Mucosa of descending colon (tissue), 3 donors: ENCODE measurements around the gene CATSPERB. TPM values are rescaled to one million over a fixed set of nuclear protein-coding genes. Genes with fewer than 3 reads are reported as not detected.
"Not testable (repeated sequence)": the region's sequence is repeated elsewhere in the genome, so short reads cannot be mapped to it uniquely, and the experiment has no call there.

ENCODE experiments used
- ATAC-seq: fragments of 200-7000 bp; cut with Tn5 transposase; one replicate; pipeline ENCODE4 v1.9.1; 2020; ENCODE audit warnings: mild to moderate bottlenecking, moderate library complexity
- DNase-seq, 3 donors: peaks; one replicate each; pipeline ENCODE4 v3.0.0-alpha.2; 2020
- H3K36me3 ChIP-seq: fragments of 200-600 bp; one replicate; pipeline ENCODE4 v1.8.0; 2021; ENCODE audit warnings: low read depth, mild to moderate bottlenecking
- H3K4me1 ChIP-seq: fragments of 200-600 bp; one replicate; pipeline ENCODE4 v1.8.0; 2021; ENCODE audit warnings: low read depth, mild to moderate bottlenecking
- H3K4me3 ChIP-seq: fragments of 200-600 bp; one replicate; pipeline ENCODE4 v1.8.0; 2021; ENCODE audit warnings: mild to moderate bottlenecking
- H3K9me3 ChIP-seq: fragments of 200-600 bp; one replicate; pipeline ENCODE4 v1.8.0; 2021; ENCODE audit warnings: mild to moderate bottlenecking
- intact Hi-C, 2 donors: fragments of 100-400 bp; cut with DNase I in 1 of 2; cut with micrococcal nuclease in 1 of 2; formaldehyde crosslinking; loops; one replicate each; pipeline versions ENCODE4 v1.11.0 to v1.11.1; 2022; cut with DNase I, micrococcal nuclease
- total RNA-seq, 3 donors: library from RNA; stranded (reverse); fragmentation: NEBNext Ultra II Directional in 2 of 3; extraction: Animal tissue kit (Norgen Biotek cat#: 25700) in 2 of 3; gene quantifications; one replicate each; pipeline versions ENCODE4 v1.2.1 to v1.2.4, GENCODE V29; 2021 to 2023
- TF ChIP-seq, protein P1 (sequence below): fragments of 200-600 bp; IDR thresholded peaks from one replicate; pipeline ENCODE4 v1.8.0; 2022; ENCODE audit warnings: antibody characterized with exemption, mild to moderate bottlenecking
- donor health status: DM: no; HTN: no; CAD: no; lungs with moderate emphysema.
- donor health status: DM: no; HTN: no; CAD: no.
- donor health status: DM: no; HTN: yes; CAD: no.

The CATSPERB gene
- total RNA-seq, 3 donors from 2014 or later: 3.5 to 7.0 (median 4.1) TPM

- TF ChIP-seq, protein P1, sequence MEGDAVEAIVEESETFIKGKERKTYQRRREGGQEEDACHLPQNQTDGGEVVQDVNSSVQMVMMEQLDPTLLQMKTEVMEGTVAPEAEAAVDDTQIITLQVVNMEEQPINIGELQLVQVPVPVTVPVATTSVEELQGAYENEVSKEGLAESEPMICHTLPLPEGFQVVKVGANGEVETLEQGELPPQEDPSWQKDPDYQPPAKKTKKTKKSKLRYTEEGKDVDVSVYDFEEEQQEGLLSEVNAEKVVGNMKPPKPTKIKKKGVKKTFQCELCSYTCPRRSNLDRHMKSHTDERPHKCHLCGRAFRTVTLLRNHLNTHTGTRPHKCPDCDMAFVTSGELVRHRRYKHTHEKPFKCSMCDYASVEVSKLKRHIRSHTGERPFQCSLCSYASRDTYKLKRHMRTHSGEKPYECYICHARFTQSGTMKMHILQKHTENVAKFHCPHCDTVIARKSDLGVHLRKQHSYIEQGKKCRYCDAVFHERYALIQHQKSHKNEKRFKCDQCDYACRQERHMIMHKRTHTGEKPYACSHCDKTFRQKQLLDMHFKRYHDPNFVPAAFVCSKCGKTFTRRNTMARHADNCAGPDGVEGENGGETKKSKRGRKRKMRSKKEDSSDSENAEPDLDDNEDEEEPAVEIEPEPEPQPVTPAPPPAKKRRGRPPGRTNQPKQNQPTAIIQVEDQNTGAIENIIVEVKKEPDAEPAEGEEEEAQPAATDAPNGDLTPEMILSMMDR: no peak
- DNase-seq (no peak), ATAC-seq (no peak)
- intact Hi-C loops: no loop called here
- Histone ChIP-seq H3K36me3 (no peaks in the 10 kb centered on the region), H3K9me3 (no peaks in the 10 kb centered on the region), H3K4me3 (no peak overlapping the region), H3K4me1 (no peaks in the 10 kb centered on the region)
These were observed 124.4 kb downstream of the CATSPERB start for GRCh38 chr14:91607322-91608047.

- DNase-seq: no peak
- Histone ChIP-seq H3K4me3 (no peak overlapping the region), H3K4me1 (no peaks in the 10 kb centered on the region), H3K36me3 (no peaks in the 10 kb centered on the region), H3K9me3 (no peaks in the 10 kb centered on the region)
- no peak for ATAC-seq
- intact Hi-C loops: no loop called here
- TF ChIP-seq, protein P1: no peak
These were observed 125.0 kb downstream of the CATSPERB start for GRCh38 chr14:91606851-91607250.

DNA sequence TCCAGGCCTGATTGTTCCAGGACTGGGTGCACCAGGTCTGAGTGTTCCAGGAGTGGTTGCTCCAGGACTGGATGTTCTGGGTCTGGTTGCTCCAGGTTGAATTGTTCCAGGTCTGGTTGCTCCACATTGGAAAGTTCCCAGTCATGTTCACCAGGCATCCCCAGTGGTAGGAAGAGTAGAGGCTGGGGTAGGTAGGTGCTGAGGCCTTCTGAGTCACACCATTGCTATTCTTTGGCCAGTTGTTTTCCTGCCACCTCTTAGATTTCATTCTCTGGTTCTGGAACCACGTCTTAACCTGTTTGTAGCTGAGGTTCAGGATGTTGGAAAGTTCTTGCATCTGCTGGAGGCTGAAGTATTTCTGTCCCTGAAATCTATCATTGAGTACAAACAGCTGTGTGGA is 127.3 kb downstream of the CATSPERB start:
- H3K4me3 ChIP-seq, H3K9me3 ChIP-seq, ATAC-seq, H3K4me1 ChIP-seq, intact Hi-C loops, DNase-seq, H3K36me3 ChIP-seq: not testable (repeated sequence)

GRCh38 chr14:91599994-91600393 is 131.9 kb downstream of the CATSPERB start:
- TF ChIP-seq, protein P1: no peak
- intact Hi-C loops: no loop called here
- ATAC-seq: no peak
- no peak overlapping the region for H3K4me3 ChIP-seq
- H3K36me3 ChIP-seq: no peaks in the 10 kb centered on the region
- H3K9me3 ChIP-seq: peaks cover 8% of the 10 kb centered on the region
- no peaks in the 10 kb centered on the region for H3K4me1 ChIP-seq
- DNase-seq: no peak

DNA sequence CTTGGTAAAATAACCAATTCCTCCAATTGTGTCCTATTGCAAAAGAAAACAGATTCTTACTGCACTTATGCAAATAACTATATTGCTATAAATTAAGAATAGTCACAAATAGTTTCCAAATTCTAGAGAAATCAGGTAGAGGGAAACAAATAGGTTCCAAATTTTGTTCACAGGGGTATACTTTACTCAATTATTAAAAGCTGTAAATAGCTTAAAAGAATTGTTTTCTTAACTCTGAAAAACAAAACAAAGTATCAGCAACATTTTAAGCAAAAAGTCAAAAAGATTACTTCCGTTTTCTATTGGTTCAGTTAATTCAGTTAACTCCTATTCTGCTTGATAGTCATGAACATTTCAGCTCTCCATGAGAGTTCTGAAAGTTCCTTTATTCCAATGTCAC is 136.2 kb downstream of the CATSPERB start:
- ATAC-seq: no peak
- peaks cover 8% of the 10 kb centered on the region for H3K9me3 ChIP-seq
- no peak overlapping the region for H3K4me3 ChIP-seq
- no peaks in the 10 kb centered on the region for H3K36me3 ChIP-seq
- TF ChIP-seq, protein P1: no peak
- no peak for DNase-seq
- intact Hi-C loops: no loop called here
- H3K4me1 ChIP-seq: no peaks in the 10 kb centered on the region

DNA sequence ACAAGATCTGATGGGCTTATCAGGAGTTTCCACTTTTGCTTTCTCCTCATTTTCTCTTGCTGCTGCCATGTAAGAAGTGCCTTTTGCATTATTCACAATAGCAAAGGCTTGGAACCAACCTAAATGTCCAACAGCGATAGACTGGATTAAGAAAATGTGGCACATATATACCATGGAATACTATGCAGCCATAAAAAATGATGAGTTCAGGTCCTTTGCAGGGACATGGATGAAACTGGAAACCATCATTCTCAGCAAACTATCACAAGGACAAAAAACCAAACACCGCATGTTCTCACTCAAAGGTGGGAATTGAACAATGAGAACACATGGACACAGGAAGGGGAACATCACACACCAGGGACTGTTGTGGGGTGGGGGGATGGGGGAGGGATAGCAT is 137.9 kb downstream of the CATSPERB start:
- ATAC-seq, DNase-seq, H3K36me3 ChIP-seq, H3K4me3 ChIP-seq, intact Hi-C loops, H3K4me1 ChIP-seq, H3K9me3 ChIP-seq: not testable (repeated sequence)

- ATAC-seq: no peak
- intact Hi-C loops: no loop called here
- TF ChIP-seq, protein P1: no peak
- no peak for DNase-seq
- Histone ChIP-seq H3K4me3 (no peak overlapping the region), H3K36me3 (no peaks in the 10 kb centered on the region), H3K9me3 (peaks cover 7% of the 10 kb centered on the region), H3K4me1 (no peaks in the 10 kb centered on the region)
These were observed 145.5 kb downstream of the CATSPERB start for GRCh38 chr14:91586410-91586809.
